ENCODE data around the gene PRICKLE1. TPM values are rescaled to one million over a fixed set of nuclear protein-coding genes. Genes with fewer than 3 reads are reported as not detected.

The PRICKLE1 gene
- total RNA-seq, 2 donors from 2014 or later, result 7.6 to 19.7 TPM

- Histone ChIP-seq H3K27me3 (no peaks in the 10 kb centered on the region), H3K9me3 (no peaks in the 10 kb centered on the region), H3K36me3 (peaks cover 9% of the 10 kb centered on the region), H3K4me1 (no peaks in the 10 kb centered on the region), H3K4me3 (no peak overlapping the region), H3K27ac (no peak overlapping the region)
- no peak for DNase-seq (ENCODE audit: low spot score)
- TF ChIP-seq CTCF (IDR thresholded peaks at IDR 0.05), result no peak
Measured at GRCh38 chr12:42410340-42410739, 179.2 kb downstream of the PRICKLE1 start.

- no peak for TF ChIP-seq CTCF (IDR thresholded peaks at IDR 0.05)
- DNase-seq (ENCODE audit: low spot score), result no peak
- peaks cover 11% of the 10 kb centered on the region for H3K36me3 ChIP-seq
- no peaks in the 10 kb centered on the region for H3K4me1 ChIP-seq
- no peak overlapping the region for H3K4me3 ChIP-seq
- no peak overlapping the region for H3K27ac ChIP-seq
- H3K9me3 ChIP-seq, result no peaks in the 10 kb centered on the region
- H3K27me3 ChIP-seq, result no peaks in the 10 kb centered on the region
Measured at GRCh38 chr12:42409471-42409870, 180.1 kb downstream of the PRICKLE1 start.

GRCh38 chr12:42407306-42407705 is 182.2 kb downstream of the PRICKLE1 start:
- H3K36me3 ChIP-seq, result peaks cover 11% of the 10 kb centered on the region
- H3K4me3 ChIP-seq, result no peak overlapping the region
- no peak for TF ChIP-seq CTCF (IDR thresholded peaks at IDR 0.05)
- no peak for DNase-seq (ENCODE audit: low spot score)
- no peak overlapping the region for H3K27ac ChIP-seq
- no peaks in the 10 kb centered on the region for H3K4me1 ChIP-seq
- no peaks in the 10 kb centered on the region for H3K27me3 ChIP-seq
- no peaks in the 10 kb centered on the region for H3K9me3 ChIP-seq

All from right atrium auricular region (tissue), 2 donors.